ENCODE results near the gene GALNT9.

The GALNT9 gene

GRCh38 chr12:132166093-132166492 is 163.3 kb downstream of the GALNT9 start:
- DNase-seq, result no peak

- DNase-seq, result no peak
Measured at GRCh38 chr12:132165584-132165983, 163.8 kb downstream of the GALNT9 start.

- no peak for DNase-seq
Measured at GRCh38 chr12:132164426-132164825, 165.0 kb downstream of the GALNT9 start.

DNA sequence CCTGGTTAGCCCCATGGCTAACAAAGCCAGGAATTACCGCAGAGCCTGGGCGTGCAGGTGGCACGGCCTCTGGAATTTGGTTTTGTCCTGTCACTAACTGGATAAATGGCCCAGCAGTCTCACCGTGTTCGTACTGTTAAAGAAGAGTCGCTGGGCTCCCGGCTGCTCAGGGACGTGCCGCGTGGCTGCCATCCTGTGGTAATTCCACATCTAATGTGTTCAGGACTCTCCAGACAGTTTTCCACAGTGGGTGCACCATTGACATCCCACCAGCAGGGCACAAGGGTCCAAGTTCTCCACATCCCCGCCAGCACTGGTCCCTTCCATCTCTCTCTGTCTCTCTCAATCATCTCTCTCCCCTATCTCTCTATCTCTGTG is 165.5 kb downstream of the GALNT9 start:
- DNase-seq, result no peak

DNA sequence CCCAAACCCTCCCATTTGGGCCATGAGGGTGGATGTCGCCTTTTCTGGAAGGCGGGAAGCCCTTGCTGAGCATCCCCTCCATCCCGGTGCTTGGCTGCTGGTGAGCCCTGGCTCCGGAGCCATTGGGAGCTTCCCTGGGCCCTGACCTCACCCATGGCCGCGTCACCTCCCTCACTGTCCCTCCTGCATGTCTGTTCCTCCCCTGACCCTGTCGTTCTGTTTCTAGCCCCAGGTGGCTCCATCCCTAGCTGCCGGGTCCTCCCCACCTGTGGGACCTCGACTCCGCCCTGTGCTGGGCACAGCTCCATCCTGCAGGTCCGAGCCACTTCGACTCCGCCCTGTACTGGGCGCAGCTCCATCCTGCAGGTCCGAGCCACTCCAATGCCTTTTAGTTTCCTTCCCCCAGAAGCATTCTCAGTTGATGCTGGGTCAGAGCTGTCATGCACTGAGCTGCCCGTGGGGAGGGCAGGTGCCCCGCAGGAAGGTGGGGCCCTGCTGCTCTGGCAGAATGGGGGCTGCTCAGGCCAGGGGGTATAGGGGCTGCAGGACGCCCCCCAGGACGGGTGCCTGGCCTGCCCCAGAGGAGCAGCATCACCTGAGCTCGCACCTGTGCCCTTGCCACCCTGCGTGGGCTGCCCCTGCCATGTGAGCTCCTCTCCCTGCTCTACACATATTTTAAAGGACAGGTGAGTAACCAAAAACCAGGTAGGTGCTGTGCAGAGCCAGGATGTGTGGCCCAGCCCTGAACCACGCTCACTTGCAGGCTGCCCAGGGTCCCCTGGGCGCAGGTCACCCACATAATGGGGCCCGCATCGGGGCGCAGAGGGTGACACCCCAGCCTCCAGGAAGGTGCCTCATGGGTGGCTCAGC is 166.1 kb downstream of the GALNT9 start:
- no peak for DNase-seq

DNA sequence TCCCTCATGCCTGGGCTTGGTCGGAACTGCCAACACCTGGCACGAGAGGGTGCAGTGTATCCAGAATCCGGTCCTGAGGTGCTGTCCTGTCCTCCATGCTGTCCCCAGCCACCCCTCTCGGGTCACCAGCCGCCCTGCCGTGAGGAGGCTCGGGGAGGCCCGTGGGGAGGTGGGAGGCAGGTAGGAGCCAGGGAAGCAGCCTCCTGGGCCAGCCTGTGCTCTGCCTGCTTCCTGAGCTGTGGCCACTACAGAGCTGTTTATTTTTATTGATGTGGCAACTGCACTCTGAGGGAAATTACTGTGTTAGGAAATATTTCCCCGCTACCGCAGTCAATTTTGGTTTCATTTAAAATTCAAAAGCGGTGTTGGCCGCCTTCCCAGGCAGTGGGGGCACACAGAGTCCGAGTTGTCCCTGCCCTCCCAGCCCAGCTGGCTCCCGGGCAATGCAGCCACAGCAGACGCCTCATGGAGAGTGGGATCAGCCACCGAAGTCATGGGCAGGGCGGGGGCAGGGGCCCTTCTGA is 166.8 kb downstream of the GALNT9 start:
- DNase-seq, result no peak

DNA sequence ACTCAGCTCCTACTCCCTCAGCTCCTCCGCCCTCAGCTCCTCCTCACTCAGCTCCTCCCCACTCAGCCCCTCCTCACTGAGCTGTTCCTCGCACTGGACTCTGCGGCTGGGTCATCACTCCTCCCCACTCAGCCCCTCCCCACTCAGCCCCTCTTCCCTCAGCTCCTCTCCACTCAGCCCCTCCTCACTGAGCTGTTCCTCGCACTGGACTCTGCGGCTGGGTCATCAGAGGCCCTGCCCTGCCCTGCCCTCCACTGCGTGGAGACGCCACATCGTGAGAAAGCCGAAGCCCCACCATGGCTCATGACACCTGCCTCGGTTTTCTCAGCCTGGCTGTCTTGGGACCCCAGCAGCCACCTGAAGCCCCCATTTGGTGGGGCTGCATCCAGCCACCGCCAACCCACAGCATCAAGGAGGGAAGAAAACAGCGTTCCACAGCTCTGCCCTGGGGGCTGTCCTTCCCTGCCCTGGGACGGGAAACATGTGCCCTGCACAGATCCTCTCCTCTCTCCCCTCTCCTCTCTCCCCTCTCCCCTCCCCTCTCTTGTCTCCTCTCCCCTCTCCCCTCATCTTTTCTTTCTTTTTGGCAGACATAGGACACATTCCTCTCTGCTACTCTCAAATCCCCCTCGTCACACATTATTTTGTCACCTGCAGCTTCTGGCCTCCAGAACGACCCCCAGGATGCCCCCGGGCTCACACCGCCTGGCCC is 167.4 kb downstream of the GALNT9 start:
- no peak for DNase-seq

GRCh38 chr12:132161036-132161781 is 168.2 kb downstream of the GALNT9 start:
- no peak for DNase-seq

GRCh38 chr12:132160601-132161035 is 168.8 kb downstream of the GALNT9 start:
- DNase-seq, result no peak

- DNase-seq, result no peak
Measured at GRCh38 chr12:132160016-132160415, 169.4 kb downstream of the GALNT9 start.

DNA sequence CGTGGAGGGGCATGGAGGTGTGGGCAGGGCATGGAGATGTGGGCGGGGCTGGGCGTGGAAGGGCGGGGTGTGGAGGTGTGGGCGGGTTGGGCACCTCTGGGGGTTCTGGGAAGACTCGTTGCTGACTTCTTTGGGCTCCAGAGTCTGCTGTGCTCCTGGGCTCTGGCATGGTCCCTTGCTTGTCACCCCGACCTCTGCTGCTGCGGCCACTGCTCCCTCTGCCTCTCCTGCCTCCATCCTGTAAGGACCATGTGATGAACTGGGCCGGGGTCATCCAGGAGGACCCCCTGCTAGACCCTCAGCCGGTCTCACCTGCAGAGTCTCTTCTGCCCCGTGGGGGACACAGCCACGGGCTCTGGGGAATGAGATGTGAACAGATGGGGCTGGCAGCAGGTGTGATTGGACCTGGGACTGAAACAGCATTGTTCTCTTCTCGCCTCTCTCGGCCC is 169.8 kb downstream of the GALNT9 start:
- DNase-seq, result no peak

DNA sequence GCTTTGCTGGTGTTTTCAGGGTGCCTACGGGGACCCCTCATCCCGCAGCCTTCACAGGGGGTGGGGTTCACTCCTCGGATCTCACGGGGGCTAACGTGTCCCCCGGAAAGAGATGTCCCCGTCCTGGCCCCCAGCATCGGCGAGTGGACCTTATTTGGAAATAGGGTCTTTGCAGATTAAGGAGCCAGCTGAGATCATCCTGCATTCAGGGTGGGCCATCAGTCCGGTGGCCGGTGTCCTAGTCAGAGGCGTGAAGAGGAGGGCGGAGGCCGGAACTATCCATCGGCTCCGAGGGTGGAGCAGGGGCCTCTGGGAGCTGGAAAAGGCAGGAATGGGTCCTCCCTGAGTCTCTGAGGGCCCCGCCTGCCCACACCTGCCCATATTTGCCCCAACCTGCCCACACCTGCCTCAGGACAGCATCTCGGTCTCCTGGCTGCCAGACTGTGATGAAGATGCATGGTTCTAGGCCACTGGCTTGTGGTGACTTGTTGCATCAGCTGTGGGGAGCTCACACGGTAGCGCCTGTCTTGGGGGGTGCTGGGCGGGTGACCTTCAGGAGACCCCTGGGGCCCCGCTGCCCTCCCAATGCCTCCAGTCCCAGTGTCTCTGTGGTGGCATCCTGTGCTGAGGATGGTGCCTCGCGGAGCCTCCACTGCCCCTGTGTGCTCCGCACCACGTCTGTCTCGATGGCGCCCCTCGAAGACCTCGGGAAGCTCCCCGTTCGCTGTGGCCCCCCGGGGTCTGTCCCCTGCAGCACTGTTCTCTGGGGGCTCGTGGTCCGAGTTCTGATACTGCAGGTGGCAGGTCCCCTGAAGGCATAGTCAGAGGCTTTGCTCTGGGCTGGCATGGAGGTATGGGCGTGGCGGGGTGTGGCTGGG is 170.5 kb downstream of the GALNT9 start:
- no peak for DNase-seq

- DNase-seq, result no peak
Measured at GRCh38 chr12:132157733-132158409, 171.5 kb downstream of the GALNT9 start.

- no peak for DNase-seq
Measured at GRCh38 chr12:132156573-132157325, 172.6 kb downstream of the GALNT9 start.

DNA sequence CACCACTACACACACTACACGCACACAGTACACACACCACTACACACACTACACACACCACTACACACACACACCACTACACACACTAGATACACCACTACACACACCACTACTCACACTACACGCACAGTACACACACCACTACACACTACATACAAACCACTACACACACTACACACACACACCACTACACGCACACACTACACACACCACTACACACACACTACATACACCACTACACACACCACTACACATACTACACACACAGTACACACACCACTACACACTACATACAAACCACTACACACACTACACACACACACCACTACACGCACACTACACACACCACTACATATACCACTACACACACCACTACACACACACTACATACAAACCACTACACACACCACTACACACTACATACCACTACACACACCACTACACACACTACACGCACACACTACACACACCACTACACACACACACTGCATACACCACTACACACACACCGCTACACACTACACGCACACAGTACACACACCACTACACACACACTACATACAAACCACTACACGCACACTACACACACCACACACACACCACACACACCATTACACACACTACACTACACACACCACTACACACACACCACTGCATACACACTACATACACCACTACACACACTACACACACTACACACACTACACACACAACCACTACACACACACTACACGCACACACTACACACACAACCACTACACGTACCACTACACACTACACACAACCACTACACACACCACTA is 173.4 kb downstream of the GALNT9 start:
- no peak for DNase-seq

DNA sequence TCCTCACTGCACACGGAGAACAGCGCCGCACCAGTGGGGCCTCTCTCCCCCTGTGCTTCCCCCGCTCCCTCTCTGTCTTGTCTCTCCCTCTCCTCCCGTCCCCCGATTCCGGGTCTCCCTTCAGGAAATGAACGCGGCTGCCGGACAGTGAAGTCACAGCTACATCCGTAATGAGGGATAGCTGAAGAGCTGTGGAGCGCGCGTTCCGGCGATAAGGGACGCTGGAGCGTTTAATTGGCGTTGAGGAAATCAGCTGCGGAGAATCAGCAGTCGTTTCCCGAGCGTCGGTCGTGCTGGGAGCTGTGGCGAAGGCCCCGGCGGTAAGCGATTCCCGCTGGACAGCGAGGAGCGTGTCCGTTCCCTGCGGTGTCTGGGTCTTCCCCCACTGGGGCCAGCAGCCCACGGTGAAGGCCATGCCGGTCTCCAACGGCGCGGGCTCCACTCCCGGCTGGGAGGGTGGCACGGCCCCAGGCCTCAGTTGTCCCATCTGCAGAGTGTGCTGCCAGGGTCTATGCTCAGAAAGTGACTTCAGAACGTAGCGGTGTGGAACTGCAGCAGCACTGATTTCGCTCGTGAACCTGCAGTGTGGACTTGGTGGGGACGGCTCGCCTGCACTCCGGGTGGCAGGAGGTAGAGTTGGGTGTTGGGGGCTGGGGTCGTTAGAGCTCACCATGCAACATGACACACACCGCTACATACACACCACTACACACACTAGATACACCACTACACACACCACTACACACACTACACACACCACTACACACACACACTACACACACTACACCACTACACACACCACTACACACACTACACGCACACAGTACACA is 174.2 kb downstream of the GALNT9 start:
- DNase-seq, result no peak

DNA sequence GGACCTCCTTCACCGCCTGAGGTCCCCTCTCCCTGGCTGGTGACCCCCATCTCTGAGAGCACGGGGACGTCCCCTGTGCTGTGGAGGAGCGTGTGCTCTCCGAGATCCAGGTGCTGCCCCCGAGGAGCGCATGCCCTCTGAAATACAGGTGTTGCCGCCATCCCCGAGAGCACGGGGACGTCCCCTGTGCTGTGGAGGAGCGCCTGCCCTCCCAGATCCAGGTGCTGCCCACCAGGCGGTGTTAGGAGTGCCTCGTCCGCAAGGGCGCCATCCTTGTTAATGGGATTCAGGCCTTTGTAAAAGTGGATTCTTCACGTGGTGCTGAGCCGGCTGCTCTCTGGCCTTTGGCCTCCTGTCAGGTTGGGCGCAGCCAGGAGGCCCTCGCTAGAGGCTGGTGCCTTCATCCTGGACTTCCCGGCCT is 175.0 kb downstream of the GALNT9 start:
- DNase-seq, result no peak

- DNase-seq, result peak; percentile 73
Measured at GRCh38 chr12:132153501-132154340, 175.7 kb downstream of the GALNT9 start.

Measured in CD4-positive, alpha-beta T cell treated with Interleukin-15 for 1 hour (primary cell).